GM13976 (cell line): ENCODE results near the gene WNT5B.
A peak's percentile ranks its signal among the peaks of the same experiment; 100 is the strongest.

Source experiments
- DNase-seq: peaks from one replicate; pipeline ENCODE4 v3.0.0; 2012; ENCODE audit warnings: low spot score
- in situ Hi-C: fragments of 300-500 bp; cut with MboI; formaldehyde crosslinking; loops from one replicate; pipeline ENCODE4 v1.12.0; 2022; ENCODE audit warnings: low sequenced_read_pairs, mixed read lengths, inconsistent platforms; ENCODE audit not compliant: unreplicated experiment
- TF ChIP-seq, protein P1 (sequence below): IDR thresholded peaks from 2 replicates; pipeline ENCODE4 v1.5.1; 2012; ENCODE audit warnings: borderline replicate concordance, mild to moderate bottlenecking; ENCODE audit not compliant: insufficient read depth; ENCODE audit errors: extremely low read depth, missing control alignments, control extremely low read depth

Gene WNT5B

GRCh38 chr12:1620092-1620491 lies 8.9 kb upstream of the WNT5B start:
- DNase-seq, result no peak
- TF ChIP-seq, protein P1, sequence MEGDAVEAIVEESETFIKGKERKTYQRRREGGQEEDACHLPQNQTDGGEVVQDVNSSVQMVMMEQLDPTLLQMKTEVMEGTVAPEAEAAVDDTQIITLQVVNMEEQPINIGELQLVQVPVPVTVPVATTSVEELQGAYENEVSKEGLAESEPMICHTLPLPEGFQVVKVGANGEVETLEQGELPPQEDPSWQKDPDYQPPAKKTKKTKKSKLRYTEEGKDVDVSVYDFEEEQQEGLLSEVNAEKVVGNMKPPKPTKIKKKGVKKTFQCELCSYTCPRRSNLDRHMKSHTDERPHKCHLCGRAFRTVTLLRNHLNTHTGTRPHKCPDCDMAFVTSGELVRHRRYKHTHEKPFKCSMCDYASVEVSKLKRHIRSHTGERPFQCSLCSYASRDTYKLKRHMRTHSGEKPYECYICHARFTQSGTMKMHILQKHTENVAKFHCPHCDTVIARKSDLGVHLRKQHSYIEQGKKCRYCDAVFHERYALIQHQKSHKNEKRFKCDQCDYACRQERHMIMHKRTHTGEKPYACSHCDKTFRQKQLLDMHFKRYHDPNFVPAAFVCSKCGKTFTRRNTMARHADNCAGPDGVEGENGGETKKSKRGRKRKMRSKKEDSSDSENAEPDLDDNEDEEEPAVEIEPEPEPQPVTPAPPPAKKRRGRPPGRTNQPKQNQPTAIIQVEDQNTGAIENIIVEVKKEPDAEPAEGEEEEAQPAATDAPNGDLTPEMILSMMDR, result no peak
- in situ Hi-C loops, result no loop called here

- DNase-seq, result no peak
These were observed 6.6 kb upstream of the WNT5B start for GRCh38 chr12:1622406-1622805.

GRCh38 chr12:1629338-1630132 lies 504 bp downstream of the WNT5B start:
- TF ChIP-seq, protein P1, result peak; percentile 15
- DNase-seq, result peak; percentile 64
- in situ Hi-C loops, result loop anchor here (25.0 kb wide), 1 partner anchor 958 kb away; no protein-coding TSS in a partner anchor

More at GRCh38 chr12:1622406-1622805, 6.6 kb upstream of the WNT5B start:
- TF ChIP-seq, protein P1, result no peak
- in situ Hi-C loops, result no loop called here

GRCh38 chr12:1630133-1630826 lies 1.2 kb downstream of the WNT5B start:
- in situ Hi-C loops, result loop anchor here (25.0 kb wide), 1 partner anchor 957 kb away; no protein-coding TSS in a partner anchor
- peak; percentile 64 for DNase-seq
- TF ChIP-seq, protein P1, result no peak

- TF ChIP-seq, protein P1, result no peak
- no peak for DNase-seq
- in situ Hi-C loops, result loop anchor here (25.0 kb wide), 1 partner anchor 956 kb away; no protein-coding TSS in a partner anchor
These were observed 2.0 kb downstream of the WNT5B start for GRCh38 chr12:1630827-1631591.

DNA sequence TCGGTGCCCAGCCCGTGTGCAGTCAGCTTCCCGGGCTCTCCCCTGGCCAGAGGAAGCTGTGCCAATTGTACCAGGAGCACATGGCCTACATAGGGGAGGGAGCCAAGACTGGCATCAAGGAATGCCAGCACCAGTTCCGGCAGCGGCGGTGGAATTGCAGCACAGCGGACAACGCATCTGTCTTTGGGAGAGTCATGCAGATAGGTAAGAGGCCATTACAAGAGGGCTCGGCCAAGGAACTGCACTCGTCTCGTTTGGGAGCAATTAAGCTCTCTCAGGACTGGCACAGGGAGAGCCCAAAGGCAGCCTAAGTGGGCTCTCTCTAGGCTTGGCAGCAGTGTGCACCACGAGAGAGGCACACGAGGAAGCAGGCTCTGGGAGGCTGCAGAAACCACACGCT lies 3.7 kb downstream of the WNT5B start:
- in situ Hi-C loops, result loop anchor here (25.0 kb wide), 1 partner anchor 955 kb away; no protein-coding TSS in a partner anchor
- TF ChIP-seq, protein P1, result no peak
- no peak for DNase-seq
